ENCODE results near the gene ARHGAP22. TPM values are rescaled to one million over a fixed set of nuclear protein-coding genes. Genes with fewer than 3 reads are reported as not detected.

The ARHGAP22 gene
- total and polyA plus RNA-seq, 4 donors = 0.23 to 2.3 (median 0.54) TPM

GRCh38 chr10:48518986-48519385, 85.9 kb downstream of the ARHGAP22 start:
- H3K4me3 ChIP-seq (ENCODE audit: low read depth in 1 of 3, low read length in 3 of 3) = no peak overlapping the region
- peak; percentile 16 for DNase-seq (ENCODE audit: low spot score)
- TF ChIP-seq RAD21 (IDR thresholded peaks at IDR 0.05) = no peak
- TF ChIP-seq NR2F2 (IDR thresholded peaks at IDR 0.05) = no peak
- TF ChIP-seq, protein P1, sequence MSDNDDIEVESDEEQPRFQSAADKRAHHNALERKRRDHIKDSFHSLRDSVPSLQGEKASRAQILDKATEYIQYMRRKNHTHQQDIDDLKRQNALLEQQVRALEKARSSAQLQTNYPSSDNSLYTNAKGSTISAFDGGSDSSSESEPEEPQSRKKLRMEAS (IDR thresholded peaks at IDR 0.05) = no peak
- TF ChIP-seq GABPA (IDR thresholded peaks at IDR 0.05 in 1 of 2, conservative IDR thresholded peaks at IDR 0.05 in 1 of 2) = no peak
- TF ChIP-seq HNF4A (conservative IDR thresholded peaks at IDR 0.05) = no peak
- TF ChIP-seq EGR1 (IDR thresholded peaks at IDR 0.05; ENCODE audit: low read depth in 2 of 2) = no peak
- TF ChIP-seq FOXA1 (IDR thresholded peaks at IDR 0.05) = no peak
- no peak for TF ChIP-seq RXRA (IDR thresholded peaks at IDR 0.05)
- TF ChIP-seq JUND (IDR thresholded peaks at IDR 0.05) = no peak
- no peak overlapping the region for H3K9ac ChIP-seq (ENCODE audit: low read depth in 1 of 2, low read length in 2 of 2)
- H3K36me3 ChIP-seq (ENCODE audit: control insufficient read depth in 4 of 4, insufficient read depth in 3 of 4, low read depth in 1 of 4, low read length in 3 of 4) = no peaks in the 10 kb centered on the region
- 93% methylated on average over 4 of the region's 4 CpGs for WGBS
- peaks cover 7 to 11% (median 10%) of the 10 kb centered on the region in 4 donors for H3K4me1 ChIP-seq (ENCODE audit: control insufficient read depth in 4 of 4, insufficient read depth in 4 of 4, low read length in 3 of 4)
- peaks cover 0 to 5% (median 0%) of the 10 kb centered on the region in 4 donors for H3K9me3 ChIP-seq (ENCODE audit: control insufficient read depth in 4 of 4, low read length in 3 of 4)
- peaks cover 0 to 8% (median 0%) of the 10 kb centered on the region in 4 donors for H3K27me3 ChIP-seq (ENCODE audit: control insufficient read depth in 4 of 4, insufficient read depth in 4 of 4, low read length in 3 of 4)
- H3K27ac ChIP-seq (ENCODE audit: low read depth in 1 of 2, low read length in 2 of 2) = no peak overlapping the region

- peaks cover 0 to 8% (median 0%) of the 10 kb centered on the region in 4 donors for H3K27me3 ChIP-seq (ENCODE audit: control insufficient read depth in 4 of 4, insufficient read depth in 4 of 4, low read length in 3 of 4)
- H3K9ac ChIP-seq (ENCODE audit: low read depth in 1 of 2, low read length in 2 of 2) = no peak overlapping the region
- 84% methylated on average over 13 of the region's 13 CpGs for WGBS
- no peaks in the 10 kb centered on the region for H3K36me3 ChIP-seq (ENCODE audit: control insufficient read depth in 4 of 4, insufficient read depth in 3 of 4, low read depth in 1 of 4, low read length in 3 of 4)
- peaks cover 0 to 5% (median 0%) of the 10 kb centered on the region in 4 donors for H3K9me3 ChIP-seq (ENCODE audit: control insufficient read depth in 4 of 4, low read length in 3 of 4)
- peaks cover 2 to 4% (median 3%) of the 10 kb centered on the region in 4 donors for H3K4me1 ChIP-seq (ENCODE audit: control insufficient read depth in 4 of 4, insufficient read depth in 4 of 4, low read length in 3 of 4)
- DNase-seq (ENCODE audit: low spot score) = peak; percentile 28
- H3K4me3 ChIP-seq (ENCODE audit: low read depth in 1 of 3, low read length in 3 of 3) = no peak overlapping the region
- TF ChIP-seq HNF4G (IDR thresholded peaks at IDR 0.05) (no peak), EGR1 (IDR thresholded peaks at IDR 0.05; ENCODE audit: low read depth in 2 of 2) (no peak), HNF4A (conservative IDR thresholded peaks at IDR 0.05) (no peak), TAF1 (conservative IDR thresholded peaks at IDR 0.05) (no peak), RAD21 (IDR thresholded peaks at IDR 0.05) (no peak), SP1 (IDR thresholded peaks at IDR 0.05) (no peak), YY1 (IDR thresholded peaks at IDR 0.05) (no peak)
- TF ChIP-seq, protein P1 (IDR thresholded peaks at IDR 0.05) = no peak
- TF ChIP-seq, protein P2, sequence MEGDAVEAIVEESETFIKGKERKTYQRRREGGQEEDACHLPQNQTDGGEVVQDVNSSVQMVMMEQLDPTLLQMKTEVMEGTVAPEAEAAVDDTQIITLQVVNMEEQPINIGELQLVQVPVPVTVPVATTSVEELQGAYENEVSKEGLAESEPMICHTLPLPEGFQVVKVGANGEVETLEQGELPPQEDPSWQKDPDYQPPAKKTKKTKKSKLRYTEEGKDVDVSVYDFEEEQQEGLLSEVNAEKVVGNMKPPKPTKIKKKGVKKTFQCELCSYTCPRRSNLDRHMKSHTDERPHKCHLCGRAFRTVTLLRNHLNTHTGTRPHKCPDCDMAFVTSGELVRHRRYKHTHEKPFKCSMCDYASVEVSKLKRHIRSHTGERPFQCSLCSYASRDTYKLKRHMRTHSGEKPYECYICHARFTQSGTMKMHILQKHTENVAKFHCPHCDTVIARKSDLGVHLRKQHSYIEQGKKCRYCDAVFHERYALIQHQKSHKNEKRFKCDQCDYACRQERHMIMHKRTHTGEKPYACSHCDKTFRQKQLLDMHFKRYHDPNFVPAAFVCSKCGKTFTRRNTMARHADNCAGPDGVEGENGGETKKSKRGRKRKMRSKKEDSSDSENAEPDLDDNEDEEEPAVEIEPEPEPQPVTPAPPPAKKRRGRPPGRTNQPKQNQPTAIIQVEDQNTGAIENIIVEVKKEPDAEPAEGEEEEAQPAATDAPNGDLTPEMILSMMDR (IDR thresholded peaks at IDR 0.05; ENCODE audit: low read depth, low read length, missing input control) = no peak
- no peak overlapping the region for H3K27ac ChIP-seq (ENCODE audit: low read depth in 1 of 2, low read length in 2 of 2)
Observed at GRCh38 chr10:48517911-48518811, 86.7 kb downstream of the ARHGAP22 start.

DNA sequence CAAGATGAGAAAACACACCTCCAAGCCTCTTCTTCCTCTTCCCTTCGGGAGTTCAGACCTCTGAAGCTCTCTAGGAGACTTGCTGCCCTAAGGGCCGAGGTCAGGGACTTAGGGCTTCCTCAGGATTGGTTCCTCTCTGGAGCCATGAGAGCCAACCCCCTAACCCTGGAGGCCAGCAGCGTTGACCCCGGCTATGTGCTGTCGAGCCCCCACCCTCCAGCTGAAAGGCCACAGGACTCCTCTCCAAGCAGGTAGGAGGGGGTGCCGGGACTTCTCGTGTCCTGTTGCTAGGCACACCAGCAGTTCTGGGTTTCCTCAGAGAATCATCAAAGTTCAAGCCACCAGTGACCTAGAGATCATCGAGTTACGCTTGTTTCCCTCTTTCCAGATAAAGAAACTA, 87.4 kb downstream of the ARHGAP22 start:
- no peak overlapping the region for H3K27ac ChIP-seq (ENCODE audit: low read depth in 1 of 2, low read length in 2 of 2)
- WGBS = 82% methylated on average over 9 of the region's 9 CpGs
- peak; percentile 22 for DNase-seq (ENCODE audit: low spot score)
- no peak for TF ChIP-seq NR2F2 (IDR thresholded peaks at IDR 0.05)
- no peak for TF ChIP-seq HNF4G (IDR thresholded peaks at IDR 0.05)
- TF ChIP-seq JUND (IDR thresholded peaks at IDR 0.05) = no peak
- TF ChIP-seq FOXA1 (IDR thresholded peaks at IDR 0.05) = no peak
- no peak for TF ChIP-seq RXRA (IDR thresholded peaks at IDR 0.05)
- no peak for TF ChIP-seq YY1 (IDR thresholded peaks at IDR 0.05)
- TF ChIP-seq HNF4A (conservative IDR thresholded peaks at IDR 0.05) = no peak
- no peak for TF ChIP-seq SP1 (IDR thresholded peaks at IDR 0.05)
- TF ChIP-seq, protein P2 (IDR thresholded peaks at IDR 0.05; ENCODE audit: low read depth, low read length, missing input control) = no peak
- TF ChIP-seq ATF3 (IDR thresholded peaks at IDR 0.05) = no peak
- TF ChIP-seq GABPA (IDR thresholded peaks at IDR 0.05 in 1 of 2, conservative IDR thresholded peaks at IDR 0.05 in 1 of 2) = no peak
- TF ChIP-seq TAF1 (conservative IDR thresholded peaks at IDR 0.05) = no peak
- no peak for TF ChIP-seq EGR1 (IDR thresholded peaks at IDR 0.05; ENCODE audit: low read depth in 2 of 2)
- no peak for TF ChIP-seq FOXA2 (IDR thresholded peaks at IDR 0.05)
- TF ChIP-seq, protein P3, sequence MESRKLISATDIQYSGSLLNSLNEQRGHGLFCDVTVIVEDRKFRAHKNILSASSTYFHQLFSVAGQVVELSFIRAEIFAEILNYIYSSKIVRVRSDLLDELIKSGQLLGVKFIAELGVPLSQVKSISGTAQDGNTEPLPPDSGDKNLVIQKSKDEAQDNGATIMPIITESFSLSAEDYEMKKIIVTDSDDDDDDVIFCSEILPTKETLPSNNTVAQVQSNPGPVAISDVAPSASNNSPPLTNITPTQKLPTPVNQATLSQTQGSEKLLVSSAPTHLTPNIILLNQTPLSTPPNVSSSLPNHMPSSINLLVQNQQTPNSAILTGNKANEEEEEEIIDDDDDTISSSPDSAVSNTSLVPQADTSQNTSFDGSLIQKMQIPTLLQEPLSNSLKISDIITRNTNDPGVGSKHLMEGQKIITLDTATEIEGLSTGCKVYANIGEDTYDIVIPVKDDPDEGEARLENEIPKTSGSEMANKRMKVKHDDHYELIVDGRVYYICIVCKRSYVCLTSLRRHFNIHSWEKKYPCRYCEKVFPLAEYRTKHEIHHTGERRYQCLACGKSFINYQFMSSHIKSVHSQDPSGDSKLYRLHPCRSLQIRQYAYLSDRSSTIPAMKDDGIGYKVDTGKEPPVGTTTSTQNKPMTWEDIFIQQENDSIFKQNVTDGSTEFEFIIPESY (IDR thresholded peaks at IDR 0.05) = no peak
- TF ChIP-seq, protein P1 (IDR thresholded peaks at IDR 0.05) = no peak

More for the DNA sequence above, 87.4 kb downstream of the ARHGAP22 start:
- Histone ChIP-seq H3K4me3 (ENCODE audit: low read depth in 1 of 3, low read length in 3 of 3) (no peak overlapping the region), H3K4me1 (ENCODE audit: control insufficient read depth in 4 of 4, insufficient read depth in 4 of 4, low read length in 3 of 4) (no peaks in the 10 kb centered on the region), H3K9ac (ENCODE audit: low read depth in 1 of 2, low read length in 2 of 2) (no peak overlapping the region), H3K36me3 (ENCODE audit: control insufficient read depth in 4 of 4, insufficient read depth in 3 of 4, low read depth in 1 of 4, low read length in 3 of 4) (no peaks in the 10 kb centered on the region), H3K27me3 (ENCODE audit: control insufficient read depth in 4 of 4, insufficient read depth in 4 of 4, low read length in 3 of 4) (peaks cover 0 to 5% (median 0%) of the 10 kb centered on the region in 4 donors), H3K9me3 (ENCODE audit: control insufficient read depth in 4 of 4, low read length in 3 of 4) (peaks cover 0 to 5% (median 0%) of the 10 kb centered on the region in 4 donors)
